Fibroblast of the aortic adventitia (primary cell): ENCODE results near the gene SLC24A5. TPM values are rescaled to one million over a fixed set of nuclear protein-coding genes. Genes with fewer than 3 reads are reported as not detected.

ENCODE experiments used
- DNase-seq: peaks from one replicate; pipeline ENCODE4 v3.0.0-alpha.2; 2010; ENCODE audit warnings: low read depth
- H3K4me3 ChIP-seq: 2 replicates; pipeline ENCODE4 v1.5.1; 2011; ENCODE audit warnings: low read depth, mild to moderate bottlenecking, control low read depth, low read length, moderate library complexity
- CTCF ChIP-seq: IDR thresholded peaks from 2 replicates; pipeline ENCODE4 v1.5.1; 2011; ENCODE audit warnings: mild to moderate bottlenecking, low read length, control low read depth, inconsistent platforms; ENCODE audit not compliant: insufficient read depth
- total RNA-seq: library from RNA; depleted of rRNA; stranded (reverse); fragments of >200 nt; gene quantifications from 2 replicates; pipeline ENCODE4 v1.2.3, GENCODE V29; 2012; ENCODE audit warnings: low replicate concordance

Gene SLC24A5
- total RNA-seq, 1 donor: not detected

GRCh38 chr15:48109212-48109611 lies 11.6 kb upstream of the SLC24A5 start:
- TF ChIP-seq CTCF: no peak
- no peak for DNase-seq
- H3K4me3 ChIP-seq: no peak overlapping the region

GRCh38 chr15:48109856-48110531 lies 10.8 kb upstream of the SLC24A5 start:
- no peak for DNase-seq
- no peak for TF ChIP-seq CTCF
- no peak overlapping the region for H3K4me3 ChIP-seq

DNA sequence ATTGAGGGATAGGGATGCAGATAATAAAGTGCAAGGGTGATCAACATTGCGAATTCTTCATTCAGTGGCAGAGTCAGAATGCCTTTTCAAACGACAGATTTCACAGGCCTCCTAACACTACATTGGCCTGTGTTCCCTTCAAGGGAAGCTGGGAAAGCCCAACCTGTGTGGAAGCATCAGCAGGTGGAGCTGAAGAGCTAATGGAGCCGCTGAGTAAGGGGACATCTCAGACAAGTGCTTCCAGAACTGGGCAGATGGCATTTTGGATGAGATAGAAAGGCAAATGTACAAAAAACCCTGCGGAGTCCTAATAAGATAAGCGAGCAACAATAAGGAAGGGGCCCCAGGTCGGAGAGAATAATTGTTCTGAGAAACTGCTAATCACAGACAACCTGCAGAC lies 8.5 kb upstream of the SLC24A5 start:
- DNase-seq: peak; percentile 32
- no peak overlapping the region for H3K4me3 ChIP-seq
- TF ChIP-seq CTCF: peak; percentile 53

GRCh38 chr15:48119277-48119676 lies 1.5 kb upstream of the SLC24A5 start:
- no peak for DNase-seq
- no peak overlapping the region for H3K4me3 ChIP-seq
- no peak for TF ChIP-seq CTCF

GRCh38 chr15:48121849-48122248 lies 1.1 kb downstream of the SLC24A5 start:
- no peak overlapping the region for H3K4me3 ChIP-seq
- DNase-seq: no peak
- no peak for TF ChIP-seq CTCF

DNA sequence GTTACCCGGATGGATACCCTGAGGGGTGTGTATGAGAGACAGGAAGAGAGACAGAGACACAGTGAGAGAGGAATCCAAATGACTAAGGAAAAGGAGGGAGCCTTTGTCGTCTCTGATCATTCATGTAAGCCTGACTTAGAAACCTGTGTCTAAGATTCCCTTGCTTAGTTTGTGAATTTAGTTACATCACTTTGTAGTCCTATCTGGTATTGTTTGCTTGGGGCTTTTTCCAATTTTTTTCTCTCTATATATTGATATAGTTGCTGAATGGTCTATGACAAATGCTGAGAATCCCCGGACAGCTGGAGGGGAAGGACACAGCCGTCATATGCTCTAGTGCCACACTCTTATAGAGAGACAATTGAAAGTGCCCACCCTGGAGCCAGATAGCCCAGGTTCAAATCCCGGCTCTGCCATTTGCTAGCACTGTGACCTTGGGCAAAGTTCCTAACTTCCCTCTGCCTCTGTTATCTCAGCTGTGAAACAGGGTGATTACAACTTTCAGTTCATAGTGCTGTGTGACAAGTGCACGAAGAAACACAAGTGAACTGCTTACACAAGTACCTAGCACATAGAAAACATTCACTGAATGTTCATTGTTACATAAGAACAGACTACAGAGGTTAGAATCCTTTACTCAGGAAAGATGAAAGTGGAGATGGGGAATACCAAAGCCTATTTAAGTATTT lies 6.0 kb downstream of the SLC24A5 start:
- H3K4me3 ChIP-seq: no peak overlapping the region
- TF ChIP-seq CTCF: no peak
- DNase-seq: no peak
